ENCODE results near the gene DDN. TPM values are rescaled to one million over a fixed set of nuclear protein-coding genes. Genes with fewer than 3 reads are reported as not detected.

The DDN gene
- total RNA-seq, 2 experiments from 2014 or later = 0.38 to 0.66 TPM

Other genes starting within 250 kb of the DDN start
- gene ADCY6, start 210.3 kb downstream of the DDN start, total RNA-seq = under 1 TPM; 0.15 to 0.42 TPM
- 10 to 100 TPM; 11.0 to 12.8 TPM for gene CACNB3, start 180.9 kb downstream of the DDN start, total RNA-seq
- 100 to 1,000 TPM; 146 to 157 TPM for gene DDX23, start 147.2 kb downstream of the DDN start, total RNA-seq
- gene RND1, start 133.5 kb downstream of the DDN start, total RNA-seq = 1 to 10 TPM; 2.7 to 4.2 TPM
- gene FKBP11, start 73.9 kb downstream of the DDN start, total RNA-seq = 10 to 100 TPM; 78.5 to 88.8 TPM
- 100 to 1,000 TPM in 1 of 2 experiments, 10 to 100 TPM in 1; 89.4 to 118 TPM for gene ARF3, start 41.9 kb downstream of the DDN start, total RNA-seq
- gene WNT10B, start 27.6 kb downstream of the DDN start, total RNA-seq = 1 to 10 TPM; 2.0 to 4.4 TPM
- gene WNT1, start 21.1 kb downstream of the DDN start, total RNA-seq = 1 to 10 TPM in 1 of 2 experiments, under 1 TPM in 1; 0.87 to 1.2 TPM
- gene PRKAG1, start 19.4 kb upstream of the DDN start, total RNA-seq = 10 to 100 TPM; 58.9 to 66.0 TPM
- 100 to 1,000 TPM; 107 to 132 TPM for gene KMT2D, start 61.4 kb upstream of the DDN start, total RNA-seq
- 10 to 100 TPM; 14.9 to 15.1 TPM for gene RHEBL1, start 70.6 kb upstream of the DDN start, total RNA-seq
- under 1 TPM in 1 of 2 experiments, not detected in 1; 0.15 TPM for gene DHH, start 95.4 kb upstream of the DDN start, total RNA-seq
- 10 to 100 TPM; 46.9 to 53.4 TPM for gene LMBR1L, start 111.5 kb upstream of the DDN start, total RNA-seq
- 1,000 to 10,000 TPM; 1,970 to 2,009 TPM for gene TUBA1B, start 132.0 kb upstream of the DDN start, total RNA-seq
- 10 to 100 TPM; 91.0 to 96.5 TPM for gene TUBA1A, start 189.7 kb upstream of the DDN start, total RNA-seq